IMR-90 (cell line): ENCODE data around the gene ASAP2. TPM values are rescaled to one million over a fixed set of nuclear protein-coding genes. Genes with fewer than 3 reads are reported as not detected.

Experiments used
- ATAC-seq: fragments of 200-7000 bp; cut with Tn5 transposase; 2 replicates; pipeline ENCODE4 v1.9.1; 2020; ENCODE audit warnings: low read depth, mild to moderate bottlenecking, moderate library complexity
- BruUV-seq: library from RNA; stranded (reverse); fragments of 400-500 nt; replicated peaks from 2 replicates; lab custom pipeline; 2021; lab: Mats Ljungman, UMichigan
- CTCF ChIA-PET: fragments of 300-600 bp; formaldehyde crosslinking; extraction: SDS; loops from one replicate; lab custom pipeline; 2021; ENCODE audit warnings: antibody characterized with exemption; lab: Yijun Ruan, JAX
- POLR2A ChIA-PET: fragments of 300-600 bp; sonication (Branson Sonifier 250); formaldehyde crosslinking; loops from one replicate; lab custom pipeline; 2022; ENCODE audit warnings: antibody characterized with exemption; ENCODE audit not compliant: unreplicated experiment; lab: Charles Lee
- DNase-seq: peaks from one replicate; pipeline ENCODE4 v3.0.0; 2013
- H2AFZ ChIP-seq: replicated peaks from 2 replicates; pipeline ENCODE3; 2013; ENCODE audit warnings: low read length, mild to moderate bottlenecking; ENCODE audit not compliant: poor library complexity
- H2AK5ac ChIP-seq: 2 replicates; pipeline ENCODE4 v1.6.1; 2013; ENCODE audit warnings: low read depth, low read length, inconsistent platforms
- H2AK9ac ChIP-seq: replicated peaks from 2 replicates; pipeline ENCODE3; 2013; ENCODE audit warnings: mild to moderate bottlenecking, low read depth, low read length, moderate library complexity; ENCODE audit not compliant: poor library complexity
- H2BK120ac ChIP-seq: 2 replicates; pipeline ENCODE4 v1.6.1; 2013; ENCODE audit warnings: low read depth, low read length, inconsistent platforms
- H2BK15ac ChIP-seq: 3 replicates; pipeline ENCODE4 v1.6.1; 2013; ENCODE audit warnings: low read depth, low read length, inconsistent platforms
- H2BK20ac ChIP-seq: 2 replicates; pipeline ENCODE4 v1.6.1; 2013; ENCODE audit warnings: low read depth, mild to moderate bottlenecking, inconsistent platforms, low read length, moderate library complexity
- H2BK5ac ChIP-seq: 2 replicates; pipeline ENCODE4 v1.6.1; 2013; ENCODE audit warnings: mild to moderate bottlenecking, low read depth, low read length, inconsistent platforms; ENCODE audit not compliant: poor library complexity, severe bottlenecking
- H3K14ac ChIP-seq: replicated peaks from 2 replicates; pipeline ENCODE4 v1.6.1; 2013; ENCODE audit warnings: low read depth, low read length, inconsistent platforms
- H3K18ac ChIP-seq: 2 replicates; pipeline ENCODE4 v1.6.1; 2013; ENCODE audit warnings: low read depth, low read length, control low read depth
- H3K23ac ChIP-seq: 2 replicates; pipeline ENCODE4 v1.6.1; 2013; ENCODE audit warnings: low read depth, low read length, inconsistent platforms
- H3K27ac ChIP-seq: 2 replicates; pipeline ENCODE4 v1.5.1; 2013; ENCODE audit warnings: mild to moderate bottlenecking, control low read depth, low read length; ENCODE audit not compliant: insufficient read depth
- H3K27me3 ChIP-seq: 2 replicates; pipeline ENCODE4 v1.6.1; 2013; ENCODE audit warnings: low read length; ENCODE audit not compliant: control insufficient read depth, insufficient read depth
- H3K36me3 ChIP-seq: 2 replicates; pipeline ENCODE4 v1.6.1; 2013; ENCODE audit warnings: low read length, mixed read lengths; ENCODE audit not compliant: control insufficient read depth, insufficient read depth
- H3K4ac ChIP-seq: 2 replicates; pipeline ENCODE4 v1.6.1; 2013; ENCODE audit warnings: low read depth, low read length, inconsistent platforms
- H3K4me1 ChIP-seq: 2 replicates; pipeline ENCODE4 v1.6.1; 2013; ENCODE audit warnings: low read length, mixed read lengths; ENCODE audit not compliant: control insufficient read depth, insufficient read depth
- H3K4me2 ChIP-seq: 2 replicates; pipeline ENCODE4 v1.6.1; 2013; ENCODE audit warnings: low read depth, mild to moderate bottlenecking, control low read depth, low read length, moderate library complexity
- H3K4me3 ChIP-seq: 2 replicates; pipeline ENCODE4 v1.5.1; 2013; ENCODE audit warnings: low read depth, mild to moderate bottlenecking, control low read depth, low read length, moderate library complexity; ENCODE audit not compliant: insufficient read depth
- H3K56ac ChIP-seq: 2 replicates; pipeline ENCODE4 v1.6.1; 2013; ENCODE audit warnings: low read length, inconsistent platforms; ENCODE audit not compliant: insufficient read depth; ENCODE audit errors: extremely low read depth
- H3K79me1 ChIP-seq, 2 experiments: 2 replicates each; pipeline ENCODE4 v1.6.1; 2013; ENCODE audit warnings: low read length in 2 of 2, inconsistent platforms in 1 of 2, low read depth in 1 of 2
- H3K9ac ChIP-seq: 2 replicates; pipeline ENCODE4 v1.6.1; 2013; ENCODE audit warnings: low read depth, low read length, control low read depth
- H3K9me1 ChIP-seq: 2 replicates; pipeline ENCODE4 v1.6.1; 2013; ENCODE audit warnings: low read length, inconsistent platforms; ENCODE audit not compliant: insufficient read depth
- H3K9me3 ChIP-seq: 2 replicates; pipeline ENCODE4 v1.6.1; 2013; ENCODE audit warnings: low read length; ENCODE audit not compliant: control insufficient read depth, insufficient read depth
- H4K20me1 ChIP-seq: 2 replicates; pipeline ENCODE4 v1.6.1; 2013; ENCODE audit warnings: low read length, inconsistent platforms; ENCODE audit not compliant: insufficient read depth
- H4K5ac ChIP-seq: 2 replicates; pipeline ENCODE4 v1.6.1; 2013; ENCODE audit warnings: mild to moderate bottlenecking, low read depth, low read length, control low read depth
- H4K8ac ChIP-seq, 2 experiments: 2 replicates each; pipeline ENCODE4 v1.6.1; 2013; ENCODE audit warnings: low read depth in 2 of 2, low read length in 2 of 2, control low read depth in 1 of 2, inconsistent platforms in 1 of 2
- H4K91ac ChIP-seq: 2 replicates; pipeline ENCODE4 v1.6.1; 2013; ENCODE audit warnings: low read depth, low read length, inconsistent platforms; ENCODE audit not compliant: insufficient read depth
- BHLHE40 ChIP-seq: fragments of 150-350 bp; IDR thresholded peaks from 2 replicates; pipeline ENCODE4 v1.6.1; 2016; ENCODE audit warnings: mild to moderate bottlenecking, low read depth, low read length
- CEBPB ChIP-seq: IDR thresholded peaks from 2 replicates; pipeline ENCODE4 v1.6.1; 2012; ENCODE audit warnings: low read depth, low read length, improper control_type of control experiment
- CHD1 ChIP-seq: IDR thresholded peaks from 2 replicates; pipeline ENCODE4 v1.6.1; 2012; ENCODE audit warnings: low read depth, low read length, improper control_type of control experiment
- ELK1 ChIP-seq: fragments of 150-350 bp; IDR thresholded peaks from 2 replicates; pipeline ENCODE4 v1.6.1; 2016; ENCODE audit warnings: low read depth, mild to moderate bottlenecking, low read length, moderate library complexity, borderline replicate concordance
- FOS ChIP-seq: fragments of 150-350 bp; IDR thresholded peaks from 2 replicates; pipeline ENCODE4 v1.6.1; 2016; ENCODE audit warnings: low read depth, low read length
- MAFK ChIP-seq: IDR thresholded peaks from 2 replicates; pipeline ENCODE4 v1.6.1; 2012; ENCODE audit warnings: low read depth, low read length, improper control_type of control experiment
- MAZ ChIP-seq: IDR thresholded peaks from 2 replicates; pipeline ENCODE4 v1.6.1; 2012; ENCODE audit warnings: low read depth, mild to moderate bottlenecking, low read length, improper control_type of control experiment, moderate library complexity, borderline replicate concordance
- MXI1 ChIP-seq: IDR thresholded peaks from 2 replicates; pipeline ENCODE4 v1.6.1; 2012; ENCODE audit warnings: low read depth, mild to moderate bottlenecking, low read length, moderate library complexity, borderline replicate concordance
- NFE2L2 ChIP-seq: fragments of 150-350 bp; IDR thresholded peaks from 2 replicates; pipeline ENCODE4 v1.6.1; 2016; ENCODE audit warnings: low read depth, mild to moderate bottlenecking, low read length
- POLR2A ChIP-seq: IDR thresholded peaks from 2 replicates; pipeline ENCODE4 v1.6.1; 2012; ENCODE audit warnings: mild to moderate bottlenecking, low read depth, low read length
- RAD21 ChIP-seq: IDR thresholded peaks from 2 replicates; pipeline ENCODE4 v1.6.1; 2012; ENCODE audit warnings: low read length, improper control_type of control experiment
- RFX5 ChIP-seq: IDR thresholded peaks from 2 replicates; pipeline ENCODE4 v1.8.0; 2012; ENCODE audit warnings: low read depth, mild to moderate bottlenecking, low read length, moderate library complexity
- SMC3 ChIP-seq: fragments of 150-350 bp; IDR thresholded peaks from 2 replicates; pipeline ENCODE4 v1.6.1; 2016; ENCODE audit warnings: low read depth, mild to moderate bottlenecking, antibody characterized with exemption, low read length, moderate library complexity
- WGBS, 2 experiments: methylation state at CpG; one replicate each; pipeline versions ENCODE4 v1.1.5 to v1.1.7; 2013; ENCODE audit warnings: missing lambda C conversion rate in 2 of 2; ENCODE audit not compliant: insufficient read length in 1 of 2; ENCODE audit errors: extremely low coverage in 2 of 2; 5-methylcytosine and 5-hydroxymethylcytosine counted together
- dilution Hi-C: fragments of 300-500 bp; cut with HindIII; formaldehyde crosslinking; loops from one replicate; pipeline ENCODE4 v1.14.3; 2018; ENCODE audit warnings: low sequenced_read_pairs; ENCODE audit not compliant: unreplicated experiment
- in situ Hi-C: fragments of 300-500 bp; cut with MboI; formaldehyde crosslinking; loops from 3 replicates; pipeline ENCODE4 v1.14.3; 2019; ENCODE audit warnings: low sequenced_read_pairs, inconsistent platforms, mixed read lengths
- intact Hi-C: fragments of 100-400 bp; cut with micrococcal nuclease; formaldehyde crosslinking; loops from 2 replicates; pipeline ENCODE4 v1.10.0; 2022
- polyA plus RNA-seq, 3 experiments: library from polyadenylated mRNA; depleted of rRNA; stranded (reverse); fragments of >200 nt; gene quantifications; 2 replicates each; pipeline ENCODE4 v1.2.3, GENCODE V29; 2012; ENCODE audit warnings: low replicate concordance in 1 of 3
- total RNA-seq: library from RNA; depleted of rRNA; stranded (reverse); fragments of >200 nt; gene quantifications from 2 replicates; pipeline ENCODE4 v1.2.3, GENCODE V29; 2012
- TF ChIP-seq, protein P1 (sequence below): conservative IDR thresholded peaks from 2 replicates; pipeline ENCODE4 v1.5.1; 2012; ENCODE audit warnings: mild to moderate bottlenecking, low read depth, low read length, improper control_type of control experiment

The ASAP2 gene
- total and polyA plus RNA-seq, 2 of the 4 experiments (the other 2 are of a cell fraction), result 19.7 to 28.1 TPM

DNA sequence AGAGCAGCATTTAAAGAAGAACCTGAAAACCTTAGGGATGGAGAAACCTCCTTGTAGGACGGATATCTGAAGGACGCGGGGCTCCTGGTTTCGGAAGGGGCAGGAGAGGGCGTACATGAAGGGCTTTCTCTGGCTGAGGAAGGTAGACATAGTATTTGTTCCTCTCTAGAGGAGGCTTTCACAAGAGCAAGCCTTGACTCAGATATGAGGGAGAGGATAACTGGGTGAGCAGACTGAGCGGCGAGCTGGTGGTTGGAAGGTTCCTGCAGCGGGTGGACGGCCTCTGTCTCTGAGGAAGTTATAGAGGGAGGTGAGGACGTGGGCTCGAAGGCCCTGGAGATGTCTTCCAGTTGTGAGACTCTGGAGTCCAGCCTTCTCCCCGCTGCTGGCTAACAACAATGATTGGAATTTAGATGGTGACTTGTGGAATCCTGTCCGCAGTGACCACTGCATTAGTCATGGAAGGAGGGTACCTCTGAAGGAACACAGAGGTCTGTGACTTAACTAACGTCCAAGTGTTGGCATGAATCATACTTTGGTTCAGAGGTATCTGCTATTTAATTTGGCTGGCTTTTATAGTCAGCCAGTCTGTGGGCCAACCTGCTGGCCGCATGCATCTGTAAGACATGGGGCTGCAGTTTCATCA is 80.9 kb downstream of the ASAP2 start (continued):
- TF ChIP-seq FOS, result peak; percentile 87
- no peak for TF ChIP-seq MXI1
- TF ChIP-seq POLR2A, result no peak

DNA sequence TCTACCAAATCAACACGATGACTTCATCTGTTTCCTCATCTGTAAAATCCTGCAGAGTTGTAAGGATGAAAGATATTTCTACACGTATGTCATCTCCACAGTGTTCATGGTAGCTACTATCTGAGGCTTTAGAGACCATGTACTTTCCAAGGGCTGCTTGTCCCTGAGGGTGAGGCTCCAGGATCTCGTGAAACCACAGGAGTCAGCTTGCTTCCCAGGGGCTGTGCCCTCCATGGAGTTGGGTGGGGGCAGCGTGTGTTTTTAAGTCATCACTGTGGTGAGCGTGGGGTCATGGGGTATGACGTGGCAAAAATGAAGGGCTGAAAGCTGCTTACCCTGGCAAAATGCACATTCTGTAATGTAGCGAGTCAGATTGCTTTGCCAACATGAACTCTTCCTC is 81.6 kb downstream of the ASAP2 start:
- peak; percentile 52 for ATAC-seq
- H3K79me1 ChIP-seq, result peaks cover 51 to 81% of the 10 kb centered on the region in 2 experiments
- peak overlapping the region; percentile 74 for H3K56ac ChIP-seq
- peak overlapping the region; percentile 92 for H2BK120ac ChIP-seq
- H3K4me2 ChIP-seq, result peak overlapping the region; percentile 23
- H2AK5ac ChIP-seq, result peak overlapping the region; percentile 30
- peak overlapping the region; percentile 57 for H3K23ac ChIP-seq
- peak overlapping the region; percentile 96 for H2BK5ac ChIP-seq
- H3K4ac ChIP-seq, result peak overlapping the region; percentile 95
- H3K4me3 ChIP-seq, result no peak overlapping the region
- no TSS peak for BruUV-seq
- peak overlapping the region; percentile 45 for H3K18ac ChIP-seq
- intact Hi-C loops (loop anchor here (5.0 kb wide), 2 partner anchors 81 to 146 kb away; partner anchors contain the start of gene ASAP2), dilution Hi-C loops (no loop called here), in situ Hi-C loops (no loop called here)
- H4K5ac ChIP-seq, result peak overlapping the region; percentile 34
- H3K9ac ChIP-seq, result no peak overlapping the region
- CTCF ChIA-PET, result interaction anchor here (0.7 to 1.5 kb wide), 4 partner anchors 9 to 84 kb away, joined by 3 to 5 read pairs (median 3); no protein-coding TSS in a partner anchor
- peaks cover 37% of the 10 kb centered on the region for H3K9me1 ChIP-seq
- H2AFZ ChIP-seq, result peak overlapping the region; percentile 47
- no peaks in the 10 kb centered on the region for H3K9me3 ChIP-seq
- H2BK15ac ChIP-seq, result peak overlapping the region; percentile 69
- no peaks in the 10 kb centered on the region; the same call in 1 of the 2 replicates for H3K36me3 ChIP-seq
- no peak overlapping the region for H2AK9ac ChIP-seq
- WGBS, 2 experiments, result no CpG with 5 or more reads among the region's 7 CpGs
- DNase-seq, result peak; percentile 93
- H3K4me1 ChIP-seq, result peaks cover 19% of the 10 kb centered on the region
- H4K20me1 ChIP-seq, result peaks cover 5% of the 10 kb centered on the region; the same call in 1 of the 2 replicates
- POLR2A ChIA-PET, result no interaction called here
- H3K27ac ChIP-seq, result peak overlapping the region; percentile 87
- H3K27me3 ChIP-seq, result no peaks in the 10 kb centered on the region
- H2BK20ac ChIP-seq, result peak overlapping the region; percentile 84
- H4K8ac ChIP-seq, result peak overlapping the region; percentile 11 to 82
- peak overlapping the region; percentile 75 for H4K91ac ChIP-seq
- peak overlapping the region; percentile 32 for H3K14ac ChIP-seq
- TF ChIP-seq SMC3 (no peak), BHLHE40 (peak; percentile 74), POLR2A (0 out of 2 replicates have a peak, but pooled peaks have one; percentile 23), NFE2L2 (peak; percentile 94), MAZ (peak; percentile 79; the same call in 1 of the 2 replicates), CHD1 (no peak), CEBPB (peak; percentile 22; the same call in 1 of the 2 replicates), RAD21 (no peak; the same call in 1 of the 2 replicates), ELK1 (no peak), MAFK (peak; percentile 93), RFX5 (no peak)
- TF ChIP-seq, protein P1, sequence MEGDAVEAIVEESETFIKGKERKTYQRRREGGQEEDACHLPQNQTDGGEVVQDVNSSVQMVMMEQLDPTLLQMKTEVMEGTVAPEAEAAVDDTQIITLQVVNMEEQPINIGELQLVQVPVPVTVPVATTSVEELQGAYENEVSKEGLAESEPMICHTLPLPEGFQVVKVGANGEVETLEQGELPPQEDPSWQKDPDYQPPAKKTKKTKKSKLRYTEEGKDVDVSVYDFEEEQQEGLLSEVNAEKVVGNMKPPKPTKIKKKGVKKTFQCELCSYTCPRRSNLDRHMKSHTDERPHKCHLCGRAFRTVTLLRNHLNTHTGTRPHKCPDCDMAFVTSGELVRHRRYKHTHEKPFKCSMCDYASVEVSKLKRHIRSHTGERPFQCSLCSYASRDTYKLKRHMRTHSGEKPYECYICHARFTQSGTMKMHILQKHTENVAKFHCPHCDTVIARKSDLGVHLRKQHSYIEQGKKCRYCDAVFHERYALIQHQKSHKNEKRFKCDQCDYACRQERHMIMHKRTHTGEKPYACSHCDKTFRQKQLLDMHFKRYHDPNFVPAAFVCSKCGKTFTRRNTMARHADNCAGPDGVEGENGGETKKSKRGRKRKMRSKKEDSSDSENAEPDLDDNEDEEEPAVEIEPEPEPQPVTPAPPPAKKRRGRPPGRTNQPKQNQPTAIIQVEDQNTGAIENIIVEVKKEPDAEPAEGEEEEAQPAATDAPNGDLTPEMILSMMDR, result no peak
